ENCODE measurements around the gene ADGRE3. TPM values are rescaled to one million over a fixed set of nuclear protein-coding genes. Genes with fewer than 3 reads are reported as not detected.
A peak's percentile ranks its signal among the peaks of the same experiment; 100 is the strongest.
"Not testable (repeated sequence)": the region's sequence is repeated elsewhere in the genome, so short reads cannot be mapped to it uniquely, and the experiment has no call there.

ADGRE3 gene
- polyA plus RNA-seq, 1 donor = not detected

- DNase-seq = no peak
These were observed 4.7 kb downstream of the ADGRE3 start for GRCh38 chr19:14669940-14670339.

DNA sequence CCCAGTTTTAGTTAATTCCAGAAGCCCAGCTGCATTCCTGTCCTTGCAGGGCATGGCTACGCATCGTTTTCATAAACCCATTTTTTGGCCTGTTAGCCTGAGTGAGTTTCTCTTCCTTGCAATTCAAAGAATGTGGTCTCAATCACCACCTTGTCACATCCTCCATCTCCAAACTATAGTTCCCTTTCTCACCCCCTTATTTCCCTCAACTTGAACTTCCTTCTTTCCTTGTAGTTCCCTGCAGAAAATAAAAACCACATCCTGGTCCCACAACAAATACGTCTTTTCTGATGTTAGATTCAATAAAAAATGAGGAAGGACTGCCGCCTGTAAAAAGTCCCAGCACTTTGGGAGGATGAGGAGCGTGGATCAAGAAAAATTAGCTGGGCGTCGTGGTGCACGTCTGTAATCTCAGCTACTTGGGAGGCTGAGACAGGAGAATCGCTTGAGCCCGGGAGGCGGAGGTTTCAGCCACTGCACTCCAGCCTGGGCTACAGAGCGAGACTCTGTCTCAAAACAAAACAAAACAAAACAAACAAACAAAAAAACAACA, 13.2 kb downstream of the ADGRE3 start:
- DNase-seq = no peak

DNA sequence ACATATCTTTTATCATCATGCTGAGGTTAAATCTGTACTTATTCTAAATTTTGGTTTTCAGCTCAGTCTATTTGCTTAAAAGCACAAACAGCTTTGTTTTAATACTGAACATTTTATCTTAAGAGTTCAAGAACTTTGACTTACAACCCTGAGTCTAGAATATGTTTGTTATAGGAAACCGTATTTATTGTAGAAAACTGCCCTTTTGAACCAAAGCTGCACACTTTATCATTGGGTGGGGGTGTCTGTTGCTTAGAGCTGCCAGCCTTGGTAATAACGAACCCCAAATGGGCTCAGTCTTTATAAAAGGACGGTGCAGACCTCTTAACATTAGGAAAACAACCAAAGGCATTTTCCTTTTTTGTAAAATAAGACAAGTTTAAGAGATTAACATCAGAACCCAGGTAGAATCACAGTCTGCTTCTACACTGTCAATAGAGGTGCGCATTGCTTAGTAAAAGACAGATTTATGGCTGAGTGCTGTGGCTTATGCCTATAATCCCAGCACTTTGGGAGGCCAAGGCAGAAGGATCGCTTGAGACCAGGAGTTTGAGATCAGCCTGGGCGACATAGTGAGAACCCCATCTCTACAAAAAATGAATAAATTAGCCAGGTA, 14.7 kb downstream of the ADGRE3 start:
- no peak for DNase-seq

DNA sequence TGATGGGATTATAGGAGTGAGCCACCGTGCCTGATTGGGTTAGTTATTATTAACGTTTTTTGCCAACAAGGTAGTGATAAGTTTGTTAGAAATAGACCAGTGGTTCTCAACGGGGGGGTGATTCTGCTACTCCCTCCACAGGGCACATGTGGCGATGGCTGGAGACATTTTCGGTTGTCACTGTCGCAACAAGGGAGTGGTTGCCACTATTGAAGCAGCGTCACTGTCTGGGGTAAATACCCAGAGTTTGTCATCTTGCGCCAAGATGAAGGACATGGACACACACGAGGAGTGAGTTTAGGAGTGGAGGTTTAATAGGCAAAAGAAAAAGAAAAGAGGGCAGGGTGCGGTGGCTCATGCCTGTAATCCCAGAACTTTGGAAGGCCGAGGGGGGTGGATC, 18.9 kb downstream of the ADGRE3 start:
- DNase-seq = no peak

DNA sequence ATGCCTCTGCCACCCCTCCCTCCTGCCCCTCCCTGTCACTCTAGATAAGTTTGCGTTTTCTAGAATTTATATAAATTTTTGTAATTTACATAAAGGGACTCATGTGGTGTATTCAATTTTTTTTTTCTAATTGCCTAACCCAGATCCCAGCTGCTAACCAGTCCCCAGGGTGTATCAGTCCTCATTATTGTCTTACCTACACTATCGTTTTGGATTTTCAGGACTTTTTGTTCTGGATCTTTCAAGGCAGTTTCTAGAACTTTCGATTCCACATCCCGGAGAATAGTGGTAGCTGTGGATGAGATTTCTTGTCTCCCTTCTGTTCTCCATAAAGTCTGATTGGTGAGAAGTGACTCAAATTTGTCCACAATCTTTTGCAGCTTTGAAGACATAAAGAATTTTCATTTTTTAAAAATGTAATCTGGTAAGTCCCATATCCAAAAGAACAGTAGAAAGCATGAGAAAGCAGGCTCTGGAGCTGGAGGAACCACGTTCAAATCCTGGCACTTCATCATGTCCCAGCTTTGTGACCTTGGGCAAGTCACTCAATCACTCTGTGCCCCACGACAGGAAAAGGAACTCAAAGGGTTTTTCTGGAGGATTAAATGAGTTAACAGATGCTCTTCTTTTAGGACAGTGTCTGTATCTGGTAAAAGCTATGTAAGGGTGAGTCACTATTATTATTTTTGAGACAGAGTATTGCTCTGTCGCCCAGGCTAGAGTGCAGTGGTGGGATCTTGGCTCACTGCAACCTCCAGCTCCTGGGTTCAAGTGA, 19.7 kb downstream of the ADGRE3 start:
- no peak for DNase-seq

DNA sequence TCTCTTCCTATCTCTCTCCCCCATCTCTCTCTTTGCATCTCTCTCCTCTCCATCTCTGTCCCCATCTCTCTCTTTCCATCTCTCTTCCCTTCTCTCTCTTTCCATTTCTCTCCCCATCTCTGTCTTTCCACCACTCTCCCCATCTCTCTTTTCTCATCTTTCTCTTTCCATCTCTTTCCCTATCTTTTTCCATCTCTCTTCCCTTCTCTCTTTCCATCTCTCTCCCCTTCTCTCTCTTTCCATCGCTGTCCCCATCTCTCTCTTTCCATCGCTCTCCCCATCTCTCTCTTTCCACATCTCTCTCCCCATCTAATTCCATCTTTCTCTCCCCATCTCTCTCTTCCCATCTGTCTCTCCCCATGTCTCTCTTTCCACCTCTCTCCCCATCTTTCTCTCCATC, 24.5 kb downstream of the ADGRE3 start:
- no peak for DNase-seq

DNA sequence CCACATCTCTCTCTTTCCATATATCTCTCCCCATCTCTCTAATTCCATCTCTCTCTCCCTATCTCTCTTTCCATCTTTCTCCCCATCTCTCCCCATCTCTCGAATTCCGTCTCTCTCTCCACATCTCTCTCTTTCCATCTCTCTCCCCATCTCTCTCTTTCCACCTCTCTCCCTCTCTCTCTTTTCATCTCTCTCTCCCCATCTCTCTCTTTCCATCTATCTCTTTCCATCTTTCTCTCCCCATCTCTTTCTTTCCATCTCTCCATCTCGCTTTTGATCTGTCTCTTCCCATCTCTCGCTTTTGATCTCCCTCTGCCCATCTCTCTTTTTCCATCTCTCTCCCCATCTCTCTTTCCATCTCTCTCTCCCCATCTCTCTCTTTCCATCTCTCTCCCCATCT, 25.6 kb downstream of the ADGRE3 start:
- no peak for DNase-seq

GRCh38 chr19:14648506-14648905, 26.1 kb downstream of the ADGRE3 start:
- DNase-seq = no peak

DNA sequence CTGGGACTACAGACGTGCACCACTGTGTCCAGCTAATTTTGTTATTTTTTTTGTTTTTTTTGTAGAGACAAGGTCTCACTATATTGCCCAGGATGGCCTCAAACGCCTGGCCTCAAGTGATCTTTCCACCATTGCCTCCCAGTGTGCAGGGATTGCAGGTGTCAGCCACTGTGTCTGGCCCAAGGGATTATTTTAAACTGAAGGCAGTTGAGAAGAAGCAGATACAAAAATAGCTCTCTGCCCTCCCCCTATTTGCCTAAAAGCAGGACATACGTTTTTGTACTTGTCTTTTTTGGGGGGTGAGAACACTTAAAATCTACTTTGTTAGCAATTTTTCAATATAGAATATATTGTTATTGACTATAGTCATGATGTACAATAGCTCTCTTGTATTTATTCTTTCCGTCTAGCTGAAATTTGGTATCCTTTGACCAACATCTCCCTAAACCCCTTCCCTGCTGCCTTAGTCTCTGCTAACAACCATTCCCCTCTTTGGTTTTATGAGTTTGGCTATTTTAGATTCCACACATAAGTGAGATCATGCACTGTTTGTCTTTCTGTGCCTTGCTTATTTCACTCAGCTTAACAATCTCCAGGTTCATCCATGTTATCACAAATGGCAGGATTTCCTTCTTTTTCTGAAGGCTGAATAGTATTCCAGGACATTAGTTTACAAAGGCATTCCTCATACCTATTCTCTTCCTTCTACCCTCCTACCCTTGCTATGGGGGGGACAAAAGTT, 34.9 kb downstream of the ADGRE3 start:
- no peak for DNase-seq

- DNase-seq = peak; percentile 2
These were observed 42.4 kb downstream of the ADGRE3 start for GRCh38 chr19:14632286-14632685.

GRCh38 chr19:14629557-14629956, 45.1 kb downstream of the ADGRE3 start:
- no peak for DNase-seq

DNA sequence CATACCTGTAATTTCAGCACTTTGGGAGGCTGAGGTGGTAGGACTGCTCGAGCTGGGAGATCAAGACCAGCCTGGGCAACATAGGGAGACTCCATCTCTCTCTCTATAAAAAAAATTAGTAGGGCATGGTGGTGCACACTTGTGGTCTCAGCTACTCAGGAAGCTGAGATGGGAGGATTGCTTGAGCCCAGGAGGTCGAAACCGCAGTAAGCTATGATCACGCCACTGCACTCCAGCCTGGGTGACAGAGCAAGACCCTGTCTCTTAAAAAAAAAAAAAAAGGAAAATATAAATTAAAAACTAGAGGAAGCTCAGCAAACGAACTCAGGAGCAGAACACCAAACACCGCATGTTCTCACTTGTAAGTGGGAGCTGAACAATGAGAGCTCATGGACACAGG, 50.2 kb downstream of the ADGRE3 start:
- DNase-seq = not testable (repeated sequence)

- no peak for DNase-seq
These were observed 55.2 kb downstream of the ADGRE3 start for GRCh38 chr19:14619404-14619803.

GRCh38 chr19:14616407-14616806, 58.2 kb downstream of the ADGRE3 start:
- no peak for DNase-seq

DNA sequence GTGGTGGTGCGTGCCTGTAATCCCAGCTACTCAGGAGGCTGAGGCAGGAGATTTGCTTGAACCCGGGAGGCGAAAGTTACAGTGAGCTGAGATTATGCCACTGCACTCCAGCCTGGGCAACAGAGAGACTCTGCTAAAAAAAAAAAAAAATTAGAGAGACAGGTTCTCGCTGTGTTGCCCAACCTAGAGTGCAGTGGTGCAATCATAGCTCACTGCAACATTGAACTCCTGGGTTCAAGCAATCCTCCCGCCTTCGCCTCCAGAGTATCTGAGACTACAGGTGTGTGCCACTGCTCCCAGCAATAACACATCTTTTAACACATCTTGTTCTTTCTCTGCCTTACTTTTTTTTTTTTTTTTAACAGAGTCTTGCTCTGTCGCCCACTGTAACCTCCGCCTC, 59.0 kb downstream of the ADGRE3 start:
- no peak for DNase-seq

- no peak for DNase-seq
These were observed 60.6 kb downstream of the ADGRE3 start for GRCh38 chr19:14614099-14614412.

- not testable (repeated sequence) for DNase-seq
These were observed 61.1 kb downstream of the ADGRE3 start for GRCh38 chr19:14613399-14614098.

- no peak for DNase-seq
These were observed 62.0 kb downstream of the ADGRE3 start for GRCh38 chr19:14612657-14613056.

GRCh38 chr19:14612242-14612641, 62.4 kb downstream of the ADGRE3 start:
- DNase-seq = not testable (repeated sequence)

DNA sequence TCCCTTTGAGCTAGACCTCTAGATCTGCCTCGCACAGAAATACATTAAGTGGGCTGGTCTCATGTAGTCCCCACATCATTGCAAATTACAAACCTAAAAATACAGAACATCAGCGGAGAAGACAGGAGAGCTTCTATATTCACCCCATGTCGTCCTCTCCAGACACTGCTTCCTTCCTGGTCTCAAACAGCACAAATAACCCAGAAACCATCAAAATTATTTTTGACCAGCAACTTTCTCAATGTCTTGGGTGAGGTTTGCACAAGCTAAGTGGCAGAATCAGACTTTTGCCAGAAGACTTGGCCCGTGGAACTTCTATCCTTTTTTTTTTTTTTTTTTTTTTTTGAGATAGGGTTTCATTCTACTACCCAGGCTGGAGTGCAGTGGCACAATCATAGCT, 63.6 kb downstream of the ADGRE3 start:
- no peak for DNase-seq

DNA sequence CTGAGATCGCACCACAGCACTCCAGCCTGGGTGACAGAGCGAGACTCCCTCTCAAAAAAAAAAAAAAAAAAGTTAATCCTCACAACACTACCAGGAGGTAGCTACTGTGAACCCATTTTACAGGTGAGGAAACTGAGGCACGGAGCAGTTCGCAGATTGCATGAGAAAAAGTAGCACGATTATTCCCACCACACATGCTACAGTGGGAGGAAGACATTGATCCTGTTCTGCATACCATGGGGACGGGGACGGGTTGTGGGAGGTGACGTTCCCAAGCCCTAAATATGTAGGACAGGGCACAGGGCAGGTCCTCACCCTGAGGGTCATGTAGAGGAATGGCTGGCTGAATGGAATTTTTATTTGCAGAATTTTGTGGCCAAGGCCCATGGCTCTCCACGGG, 68.0 kb downstream of the ADGRE3 start:
- no peak for DNase-seq

- DNase-seq = no peak
These were observed 70.7 kb downstream of the ADGRE3 start for GRCh38 chr19:14603990-14604387.
